Stimulated activated CD4-positive, alpha-beta T cell treated with anti-CD3 and anti-CD28 coated beads, Interleukin-4, amount 100 ng/mL, for 4 hours (primary cell): ENCODE data around the gene PRORP.
"Not testable (repeated sequence)": the region's sequence is repeated elsewhere in the genome, so short reads cannot be mapped to it uniquely, and the experiment has no call there.

ENCODE experiments used
- DNase-seq, 2 experiments: peaks; one replicate each; pipeline ENCODE4 v3.0.0-alpha.2; 2020

PRORP gene

GRCh38 chr14:35121887-35122695 is at the start of gene PRORP, which contains the start of gene PPP2R3C:
TSS of gene PRORP (plus strand) at chr14:35122552. CDS start at chr14:35123246, 694 bp downstream.
TSS of gene PPP2R3C (minus strand) at chr14:35121990. CDS start at chr14:35121959, 31 bp downstream.
- peak; percentile 77 to 85 for DNase-seq

- DNase-seq: no peak
These were observed 48.9 kb upstream of the PRORP start for GRCh38 chr14:35073486-35073885.

- DNase-seq: no peak
These were observed 44.3 kb upstream of the PRORP start for GRCh38 chr14:35078082-35078481.

GRCh38 chr14:35079742-35080141 is 42.6 kb upstream of the PRORP start:
- DNase-seq: no peak

GRCh38 chr14:35083530-35084150 is 38.7 kb upstream of the PRORP start:
- DNase-seq: no peak

GRCh38 chr14:35085441-35085840 is 36.9 kb upstream of the PRORP start:
- DNase-seq: no peak

GRCh38 chr14:35088514-35088913 is 33.8 kb upstream of the PRORP start:
- DNase-seq: no peak

GRCh38 chr14:35094645-35095044 is 27.7 kb upstream of the PRORP start:
- not testable (repeated sequence) for DNase-seq

GRCh38 chr14:35107866-35108265 is 14.5 kb upstream of the PRORP start:
- no peak for DNase-seq

- no peak for DNase-seq
These were observed 9.7 kb upstream of the PRORP start for GRCh38 chr14:35112641-35113040.

GRCh38 chr14:35113308-35113950 is 8.9 kb upstream of the PRORP start:
- DNase-seq: no peak

GRCh38 chr14:35114036-35114435 is 8.3 kb upstream of the PRORP start:
- DNase-seq: no peak

- DNase-seq: no peak
These were observed 6.1 kb upstream of the PRORP start for GRCh38 chr14:35116242-35116641.

GRCh38 chr14:35117112-35117511 is 5.2 kb upstream of the PRORP start:
- DNase-seq: no peak

- no peak for DNase-seq
These were observed 1.1 kb upstream of the PRORP start for GRCh38 chr14:35121026-35121886.

- DNase-seq: no peak
These were observed 490 bp downstream of the PRORP start for GRCh38 chr14:35122696-35123387.

GRCh38 chr14:35123388-35123703 is 994 bp downstream of the PRORP start:
- DNase-seq: no peak

- DNase-seq: no peak
These were observed 1.8 kb downstream of the PRORP start for GRCh38 chr14:35124127-35124526.

- DNase-seq: no peak
These were observed 11.4 kb downstream of the PRORP start for GRCh38 chr14:35133542-35134328.

- no peak for DNase-seq
These were observed 12.2 kb downstream of the PRORP start for GRCh38 chr14:35134329-35135123.

GRCh38 chr14:35138585-35138984 is 16.2 kb downstream of the PRORP start:
- no peak for DNase-seq
